ENCODE measurements around the gene PYGL. TPM values are rescaled to one million over a fixed set of nuclear protein-coding genes. Genes with fewer than 3 reads are reported as not detected.

Gene PYGL
- total and polyA plus RNA-seq, 3 donors from 2014 or later = 12.7 to 16.5 (median 14.3) TPM

DNA sequence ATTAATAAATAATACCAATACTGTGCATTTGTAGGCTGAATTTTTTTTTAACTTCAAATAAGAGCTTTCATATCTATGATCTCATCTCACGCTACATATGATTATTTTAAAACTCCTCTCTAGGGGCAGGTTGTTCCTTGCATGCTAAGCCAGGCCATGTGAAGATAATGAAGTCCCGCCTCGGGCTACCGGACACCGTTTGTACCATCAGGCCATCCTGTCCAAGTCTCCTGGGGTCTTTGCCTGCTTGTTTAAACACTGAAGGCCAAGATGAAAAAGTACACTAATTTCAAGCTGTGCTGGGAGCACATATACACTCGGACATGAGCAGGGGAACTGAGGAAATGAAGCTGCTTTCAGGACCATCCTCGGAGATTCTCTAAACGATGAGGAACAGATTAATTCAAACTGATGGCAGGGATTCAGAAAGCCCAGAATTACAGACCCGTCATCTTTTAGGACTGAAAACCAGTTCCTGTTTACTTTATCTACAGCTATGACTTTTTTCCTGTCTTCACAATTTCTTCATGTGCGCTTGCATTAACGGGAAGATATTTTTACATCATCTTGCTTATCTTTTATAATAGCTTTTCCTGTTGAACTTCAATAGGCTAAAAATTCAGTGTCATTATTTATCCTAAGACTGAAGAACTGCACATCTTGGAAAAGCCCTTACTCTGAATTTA, 78.7 kb downstream of the PYGL start:
- no peak for DNase-seq
- intact Hi-C loops (cut with DNase I; ENCODE audit: low total_unique reads) = no loop called here
- TF ChIP-seq POLR2A (IDR thresholded peaks at IDR 0.05) = no peak
- TF ChIP-seq CTCF (IDR thresholded peaks at IDR 0.05) = no peak
- Histone ChIP-seq H3K9me3 (no peaks in the 10 kb centered on the region), H3K4me3 (no peak overlapping the region), H3K27ac (no peak overlapping the region), H3K4me1 (no peaks in the 10 kb centered on the region), H3K36me3 (ENCODE audit: low read depth, missing control alignments) (no peaks in the 10 kb centered on the region), H3K27me3 (no peaks in the 10 kb centered on the region)
- 70 to 77% methylated on average over 11 of the region's 11 CpGs for WGBS, 2 donors

- H3K36me3 ChIP-seq (ENCODE audit: low read depth, missing control alignments) = no peaks in the 10 kb centered on the region
- H3K27ac ChIP-seq = no peak overlapping the region
- H3K27me3 ChIP-seq = no peaks in the 10 kb centered on the region
- no peak for DNase-seq
- 82 to 89% methylated on average over 5 of the region's 5 CpGs for WGBS, 2 donors
- H3K4me1 ChIP-seq = no peaks in the 10 kb centered on the region
- no peaks in the 10 kb centered on the region for H3K9me3 ChIP-seq
- H3K4me3 ChIP-seq = no peak overlapping the region
- TF ChIP-seq POLR2A (IDR thresholded peaks at IDR 0.05) (no peak), CTCF (IDR thresholded peaks at IDR 0.05) (no peak)
- intact Hi-C loops (cut with DNase I; ENCODE audit: low total_unique reads) = no loop called here
Measured at GRCh38 chr14:50864946-50865345, 79.3 kb downstream of the PYGL start.

DNA sequence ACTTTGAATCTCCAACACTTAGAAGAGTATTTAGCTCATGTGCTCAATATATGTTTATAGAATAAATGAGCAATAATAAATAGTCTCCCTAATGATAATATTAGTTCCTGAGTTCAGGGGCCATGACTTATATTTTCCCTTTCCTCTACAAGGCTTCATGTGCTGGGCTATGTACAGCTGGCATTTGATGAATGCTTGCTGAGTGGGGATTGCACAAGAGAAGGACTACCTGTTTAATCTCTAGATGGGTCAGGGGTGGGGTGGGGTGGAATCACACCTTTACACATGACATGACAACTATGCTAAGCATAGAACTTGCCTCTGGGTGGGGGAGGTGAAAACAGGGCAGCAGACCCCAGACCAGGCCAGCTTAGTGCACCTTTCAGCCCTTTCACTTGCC, 80.0 kb downstream of the PYGL start:
- Histone ChIP-seq H3K4me1 (no peaks in the 10 kb centered on the region), H3K36me3 (ENCODE audit: low read depth, missing control alignments) (no peaks in the 10 kb centered on the region), H3K27me3 (no peaks in the 10 kb centered on the region), H3K9me3 (no peaks in the 10 kb centered on the region), H3K4me3 (no peak overlapping the region), H3K27ac (no peak overlapping the region)
- TF ChIP-seq CTCF (IDR thresholded peaks at IDR 0.05) = no peak
- no peak for TF ChIP-seq POLR2A (IDR thresholded peaks at IDR 0.05)
- DNase-seq = no peak
- intact Hi-C loops (cut with DNase I; ENCODE audit: low total_unique reads) = no loop called here

DNA sequence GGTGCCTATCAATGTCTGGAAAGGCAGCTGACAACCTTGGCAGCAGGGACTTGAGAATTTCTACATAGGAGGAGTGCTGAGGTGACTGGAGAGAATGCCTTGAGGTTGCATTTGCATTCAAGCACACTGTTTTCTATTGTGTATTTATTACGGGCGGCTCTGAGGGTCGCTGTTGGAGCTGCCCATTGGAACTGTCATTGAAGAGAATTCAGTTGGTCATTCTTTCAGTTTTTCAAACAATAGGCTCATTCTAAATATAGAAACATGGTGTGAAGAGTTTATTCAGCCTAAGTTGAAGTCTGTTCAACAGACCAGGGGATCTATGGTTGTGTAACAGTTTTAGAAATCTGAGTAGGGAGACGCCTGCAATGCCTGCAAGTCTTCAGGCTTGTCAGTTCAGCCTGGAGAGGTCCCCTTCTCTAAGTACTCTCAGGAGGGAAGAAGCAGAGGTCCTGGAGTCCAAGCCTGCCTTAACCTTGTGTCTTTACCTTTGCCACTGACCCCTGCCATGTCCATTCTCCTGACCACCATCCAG, 82.2 kb downstream of the PYGL start:
- no peaks in the 10 kb centered on the region for H3K36me3 ChIP-seq (ENCODE audit: low read depth, missing control alignments)
- DNase-seq = no peak
- H3K27ac ChIP-seq = no peak overlapping the region
- H3K9me3 ChIP-seq = no peaks in the 10 kb centered on the region
- intact Hi-C loops (cut with DNase I; ENCODE audit: low total_unique reads) = no loop called here
- no peaks in the 10 kb centered on the region for H3K27me3 ChIP-seq
- H3K4me1 ChIP-seq = no peaks in the 10 kb centered on the region
- no peak overlapping the region for H3K4me3 ChIP-seq
- WGBS, 2 donors = 80 to 85% methylated on average over 4 of the region's 4 CpGs
- TF ChIP-seq POLR2A (IDR thresholded peaks at IDR 0.05) = no peak
- TF ChIP-seq CTCF (IDR thresholded peaks at IDR 0.05) = no peak
